ENCODE data around the gene RRAGD.
"Not testable (repeated sequence)": the region's sequence is repeated elsewhere in the genome, so short reads cannot be mapped to it uniquely, and the experiment has no call there.

The RRAGD gene

GRCh38 chr6:89406141-89406540 lies 5.9 kb downstream of the RRAGD start:
- TF ChIP-seq, protein P1, sequence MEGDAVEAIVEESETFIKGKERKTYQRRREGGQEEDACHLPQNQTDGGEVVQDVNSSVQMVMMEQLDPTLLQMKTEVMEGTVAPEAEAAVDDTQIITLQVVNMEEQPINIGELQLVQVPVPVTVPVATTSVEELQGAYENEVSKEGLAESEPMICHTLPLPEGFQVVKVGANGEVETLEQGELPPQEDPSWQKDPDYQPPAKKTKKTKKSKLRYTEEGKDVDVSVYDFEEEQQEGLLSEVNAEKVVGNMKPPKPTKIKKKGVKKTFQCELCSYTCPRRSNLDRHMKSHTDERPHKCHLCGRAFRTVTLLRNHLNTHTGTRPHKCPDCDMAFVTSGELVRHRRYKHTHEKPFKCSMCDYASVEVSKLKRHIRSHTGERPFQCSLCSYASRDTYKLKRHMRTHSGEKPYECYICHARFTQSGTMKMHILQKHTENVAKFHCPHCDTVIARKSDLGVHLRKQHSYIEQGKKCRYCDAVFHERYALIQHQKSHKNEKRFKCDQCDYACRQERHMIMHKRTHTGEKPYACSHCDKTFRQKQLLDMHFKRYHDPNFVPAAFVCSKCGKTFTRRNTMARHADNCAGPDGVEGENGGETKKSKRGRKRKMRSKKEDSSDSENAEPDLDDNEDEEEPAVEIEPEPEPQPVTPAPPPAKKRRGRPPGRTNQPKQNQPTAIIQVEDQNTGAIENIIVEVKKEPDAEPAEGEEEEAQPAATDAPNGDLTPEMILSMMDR (conservative IDR thresholded peaks at IDR 0.05; ENCODE audit: control insufficient read depth, insufficient read depth, low read depth, low read length) = no peak
- no peak for DNase-seq (ENCODE audit: low read depth)
- H3K4me3 ChIP-seq (ENCODE audit: control insufficient read depth, low read depth, low read length) = no peak overlapping the region

DNA sequence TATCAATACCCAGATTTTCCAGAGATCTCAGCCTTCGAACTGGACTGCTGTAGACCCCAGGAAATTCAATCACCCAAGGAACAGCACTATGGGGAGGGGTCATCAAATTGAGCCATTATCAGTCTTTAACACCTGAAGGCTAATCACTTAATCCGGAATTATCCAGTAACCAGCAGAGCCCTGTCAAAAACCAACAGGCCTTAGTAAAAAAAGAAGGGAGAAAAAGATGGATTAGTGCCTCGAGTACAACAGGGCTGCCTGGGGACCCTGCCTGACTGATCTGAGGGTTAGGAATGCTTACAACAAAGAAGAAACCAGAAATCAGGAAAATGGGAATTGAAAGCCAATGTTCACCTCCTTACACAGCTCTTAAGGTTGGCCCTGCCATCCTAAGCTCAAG lies 7.6 kb downstream of the RRAGD start:
- no peak overlapping the region for H3K4me3 ChIP-seq (ENCODE audit: control insufficient read depth, low read depth, low read length)
- TF ChIP-seq, protein P1 (conservative IDR thresholded peaks at IDR 0.05; ENCODE audit: control insufficient read depth, insufficient read depth, low read depth, low read length) = no peak
- DNase-seq (ENCODE audit: low read depth) = no peak

GRCh38 chr6:89402776-89403175 lies 9.3 kb downstream of the RRAGD start:
- TF ChIP-seq, protein P1 (conservative IDR thresholded peaks at IDR 0.05; ENCODE audit: control insufficient read depth, insufficient read depth, low read depth, low read length) = no peak
- no peak for DNase-seq (ENCODE audit: low read depth)
- H3K4me3 ChIP-seq (ENCODE audit: control insufficient read depth, low read depth, low read length) = no peak overlapping the region

GRCh38 chr6:89400912-89401399 lies 11.1 kb downstream of the RRAGD start:
- DNase-seq (ENCODE audit: low read depth) = no peak
- H3K4me3 ChIP-seq (ENCODE audit: control insufficient read depth, low read depth, low read length) = no peak overlapping the region
- TF ChIP-seq, protein P1 (conservative IDR thresholded peaks at IDR 0.05; ENCODE audit: control insufficient read depth, insufficient read depth, low read depth, low read length) = no peak

- DNase-seq (ENCODE audit: low read depth) = no peak
- no peak overlapping the region for H3K4me3 ChIP-seq (ENCODE audit: control insufficient read depth, low read depth, low read length)
- TF ChIP-seq, protein P1 (conservative IDR thresholded peaks at IDR 0.05; ENCODE audit: control insufficient read depth, insufficient read depth, low read depth, low read length) = no peak
Measured at GRCh38 chr6:89400050-89400449, 12.0 kb downstream of the RRAGD start.

DNA sequence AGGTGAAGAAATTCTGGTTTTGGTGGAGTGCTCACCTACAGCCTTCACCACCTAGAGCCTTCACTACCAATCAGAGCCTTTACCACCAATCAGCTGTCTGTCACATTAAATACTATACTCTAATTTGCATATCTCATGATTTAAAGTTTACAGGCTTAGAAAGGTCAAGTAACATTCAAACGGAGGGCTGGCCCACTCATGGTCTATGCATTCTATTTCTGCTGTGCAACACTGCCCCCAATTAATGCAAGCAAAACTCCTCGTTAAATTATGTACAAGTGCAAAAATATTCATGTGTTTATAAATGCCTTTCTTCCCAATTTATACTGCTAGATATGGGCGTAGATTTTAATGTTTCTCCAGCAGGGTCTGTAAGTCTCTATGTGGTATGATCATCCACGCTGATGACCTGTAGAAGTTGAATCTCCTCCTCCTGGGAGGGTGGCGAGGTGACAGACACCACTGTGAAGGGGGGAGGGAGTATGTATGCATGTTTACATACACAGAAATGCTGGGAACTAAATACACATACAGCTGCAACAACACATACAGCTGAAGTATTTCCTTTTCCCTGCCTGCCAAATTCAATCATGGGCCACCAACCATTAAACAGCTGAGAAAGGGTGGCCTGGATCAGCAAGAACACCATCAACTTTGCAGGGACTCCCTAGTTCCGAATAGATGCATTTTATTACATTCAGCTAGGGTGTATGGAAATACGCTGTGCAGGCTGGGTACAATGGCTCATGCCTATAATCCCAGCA lies 13.1 kb downstream of the RRAGD start:
- no peak for DNase-seq (ENCODE audit: low read depth)
- H3K4me3 ChIP-seq (ENCODE audit: control insufficient read depth, low read depth, low read length) = no peak overlapping the region
- TF ChIP-seq, protein P1 (conservative IDR thresholded peaks at IDR 0.05; ENCODE audit: control insufficient read depth, insufficient read depth, low read depth, low read length) = no peak

- not testable (repeated sequence) for DNase-seq (ENCODE audit: low read depth); H3K4me3 ChIP-seq (ENCODE audit: control insufficient read depth, low read depth, low read length)
Measured at GRCh38 chr6:89397884-89398283, 14.2 kb downstream of the RRAGD start.

Measured in fibroblast of mammary gland (primary cell).